Muscle layer of colon (tissue), 2 donors: ENCODE measurements around the gene BSDC1.
A peak's percentile ranks its signal among the peaks of the same experiment; 100 is the strongest.
"Not testable (repeated sequence)": the region's sequence is repeated elsewhere in the genome, so short reads cannot be mapped to it uniquely, and the experiment has no call there.

ENCODE experiments used
- H3K27ac ChIP-seq: one replicate; pipeline ENCODE4 v1.7.0; 2013; ENCODE audit warnings: low read depth, mild to moderate bottlenecking, low read length, moderate library complexity
- H3K27me3 ChIP-seq, 2 donors: one replicate each; pipeline ENCODE4 v1.7.0; 2013; ENCODE audit warnings: low read length in 2 of 2, mild to moderate bottlenecking in 2 of 2; ENCODE audit not compliant: insufficient read depth in 2 of 2, control insufficient read depth in 1 of 2
- H3K36me3 ChIP-seq: one replicate; pipeline ENCODE4 v1.7.0; 2013; ENCODE audit warnings: mild to moderate bottlenecking, low read length; ENCODE audit not compliant: insufficient read depth
- H3K4me1 ChIP-seq: one replicate; pipeline ENCODE4 v1.7.0; 2013; ENCODE audit warnings: mild to moderate bottlenecking, low read length; ENCODE audit not compliant: insufficient read depth
- H3K4me3 ChIP-seq, 2 donors: one replicate each; pipeline ENCODE4 v1.7.0; 2013; ENCODE audit warnings: low read length in 2 of 2, low read depth in 1 of 2, mild to moderate bottlenecking in 1 of 2, moderate library complexity in 1 of 2
- H3K9ac ChIP-seq: one replicate; pipeline ENCODE4 v1.7.0; 2013; ENCODE audit warnings: low read length
- H3K9me3 ChIP-seq: one replicate; pipeline ENCODE4 v1.7.0; 2013; ENCODE audit warnings: mild to moderate bottlenecking, low read length
- donor health status: abdominal sarcoma.
- donor health status: Adenocarcinoma of cecum.

The BSDC1 gene

GRCh38 chr1:32411261-32411660 lies 17.0 kb upstream of the BSDC1 start:
- no peaks in the 10 kb centered on the region for H3K4me1 ChIP-seq
- H3K27me3 ChIP-seq, result no peaks in the 10 kb centered on the region
- no peak overlapping the region for H3K27ac ChIP-seq
- peaks cover 6% of the 10 kb centered on the region for H3K9me3 ChIP-seq
- H3K4me3 ChIP-seq, result no peak overlapping the region
- H3K36me3 ChIP-seq, result no peaks in the 10 kb centered on the region
- H3K9ac ChIP-seq, result no peak overlapping the region

GRCh38 chr1:32406629-32407111 lies 12.4 kb upstream of the BSDC1 start:
- no peaks in the 10 kb centered on the region for H3K27me3 ChIP-seq
- no peak overlapping the region for H3K9ac ChIP-seq
- no peaks in the 10 kb centered on the region for H3K4me1 ChIP-seq

GRCh38 chr1:32405672-32406467 lies 11.6 kb upstream of the BSDC1 start:
- H3K9me3 ChIP-seq, result no peaks in the 10 kb centered on the region

More at GRCh38 chr1:32406629-32407111, 12.4 kb upstream of the BSDC1 start:
- Histone ChIP-seq H3K4me3 (no peak overlapping the region), H3K9me3 (no peaks in the 10 kb centered on the region), H3K36me3 (no peaks in the 10 kb centered on the region), H3K27ac (no peak overlapping the region)

GRCh38 chr1:32404946-32405345 lies 10.7 kb upstream of the BSDC1 start:
- no peaks in the 10 kb centered on the region for H3K36me3 ChIP-seq
- no peak overlapping the region for H3K4me3 ChIP-seq
- no peak overlapping the region for H3K27ac ChIP-seq
- no peaks in the 10 kb centered on the region for H3K27me3 ChIP-seq
- H3K4me1 ChIP-seq, result no peaks in the 10 kb centered on the region
- no peak overlapping the region for H3K9ac ChIP-seq
- no peaks in the 10 kb centered on the region for H3K9me3 ChIP-seq

More at GRCh38 chr1:32405672-32406467, 11.6 kb upstream of the BSDC1 start:
- no peak overlapping the region for H3K27ac ChIP-seq
- no peaks in the 10 kb centered on the region for H3K27me3 ChIP-seq
- H3K4me1 ChIP-seq, result no peaks in the 10 kb centered on the region
- H3K36me3 ChIP-seq, result no peaks in the 10 kb centered on the region
- H3K4me3 ChIP-seq, result no peak overlapping the region
- no peak overlapping the region for H3K9ac ChIP-seq

GRCh38 chr1:32400876-32401631 lies 6.8 kb upstream of the BSDC1 start:
- Histone ChIP-seq H3K4me1 (no peaks in the 10 kb centered on the region), H3K9ac (no peak overlapping the region), H3K27me3 (no peaks in the 10 kb centered on the region), H3K4me3 (no peak overlapping the region), H3K9me3 (no peaks in the 10 kb centered on the region), H3K36me3 (no peaks in the 10 kb centered on the region), H3K27ac (no peak overlapping the region)

GRCh38 chr1:32399843-32400242 lies 5.6 kb upstream of the BSDC1 start:
- no peak overlapping the region for H3K4me3 ChIP-seq
- H3K4me1 ChIP-seq, result no peaks in the 10 kb centered on the region
- H3K9ac ChIP-seq, result no peak overlapping the region
- H3K9me3 ChIP-seq, result no peaks in the 10 kb centered on the region
- H3K27me3 ChIP-seq, result no peaks in the 10 kb centered on the region
- H3K36me3 ChIP-seq, result no peaks in the 10 kb centered on the region
- H3K27ac ChIP-seq, result no peak overlapping the region

- Histone ChIP-seq H3K4me3 (no peak overlapping the region), H3K27ac (no peak overlapping the region), H3K4me1 (peaks cover 4% of the 10 kb centered on the region)
Measured at GRCh38 chr1:32398401-32398800, 4.2 kb upstream of the BSDC1 start.

GRCh38 chr1:32396524-32396923 lies 2.3 kb upstream of the BSDC1 start:
- not testable (repeated sequence) for H3K27ac ChIP-seq, H3K4me3 ChIP-seq, H3K27me3 ChIP-seq, H3K36me3 ChIP-seq, H3K9me3 ChIP-seq, H3K9ac ChIP-seq
- H3K4me1 ChIP-seq, result peaks cover 19% of the 10 kb centered on the region

More at GRCh38 chr1:32398401-32398800, 4.2 kb upstream of the BSDC1 start:
- Histone ChIP-seq H3K27me3 (no peaks in the 10 kb centered on the region), H3K36me3 (no peaks in the 10 kb centered on the region), H3K9me3 (no peaks in the 10 kb centered on the region), H3K9ac (no peak overlapping the region)

- Histone ChIP-seq H3K4me3 (peak overlapping the region; percentile 91 to 99), H3K9me3 (no peaks in the 10 kb centered on the region), H3K27me3 (no peaks in the 10 kb centered on the region), H3K27ac (peak overlapping the region; percentile 92), H3K9ac (peak overlapping the region; percentile 82), H3K36me3 (peaks cover 18% of the 10 kb centered on the region), H3K4me1 (peaks cover 33% of the 10 kb centered on the region)
Measured at GRCh38 chr1:32394890-32395432, 720 bp upstream of the BSDC1 start.

- Histone ChIP-seq H3K27ac (peak overlapping the region; percentile 92), H3K36me3 (peaks cover 22% of the 10 kb centered on the region), H3K9ac (peak overlapping the region; percentile 98), H3K9me3 (no peaks in the 10 kb centered on the region), H3K4me3 (peak overlapping the region; percentile 91 to 99), H3K4me1 (peaks cover 33% of the 10 kb centered on the region), H3K27me3 (no peaks in the 10 kb centered on the region)
Measured at GRCh38 chr1:32393832-32394140, 455 bp downstream of the BSDC1 start.

GRCh38 chr1:32393136-32393535 lies 1.1 kb downstream of the BSDC1 start:
- no peaks in the 10 kb centered on the region for H3K9me3 ChIP-seq
- H3K27ac ChIP-seq, result peak overlapping the region; percentile 92
- H3K27me3 ChIP-seq, result no peaks in the 10 kb centered on the region
- peak overlapping the region; percentile 98 for H3K9ac ChIP-seq
- peaks cover 22% of the 10 kb centered on the region for H3K36me3 ChIP-seq
- H3K4me3 ChIP-seq, result peak overlapping the region in 1 of 2 donors; percentile 99
- peaks cover 33% of the 10 kb centered on the region for H3K4me1 ChIP-seq
